ENCODE results near the gene ADAMTS7. TPM values are rescaled to one million over a fixed set of nuclear protein-coding genes. Genes with fewer than 3 reads are reported as not detected.
"Not testable (repeated sequence)": the region's sequence is repeated elsewhere in the genome, so short reads cannot be mapped to it uniquely, and the experiment has no call there.

The ADAMTS7 gene
- polyA plus RNA-seq, 2 donors, result 0.45 to 0.63 TPM

DNA sequence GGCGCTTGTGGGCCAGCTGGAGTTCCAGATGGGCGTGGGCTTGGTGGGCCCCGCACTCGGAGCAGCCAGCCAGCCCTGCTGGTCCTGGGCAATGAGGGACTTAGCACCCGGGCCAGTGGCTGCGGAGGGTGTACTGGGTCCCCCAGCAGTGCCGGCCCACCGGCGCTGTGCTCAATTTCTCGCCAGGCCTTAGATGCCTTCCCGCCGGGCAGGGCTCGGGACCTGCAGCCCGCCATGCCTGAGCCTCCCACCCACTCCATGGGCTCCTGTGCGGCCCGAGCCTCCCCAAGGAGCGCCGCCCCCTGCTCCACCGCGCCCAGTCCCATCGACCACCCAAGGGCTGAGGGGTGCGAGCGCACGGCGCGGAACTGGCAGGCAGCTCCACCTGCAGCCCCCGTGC, 35.6 kb upstream of the ADAMTS7 start:
- not testable (repeated sequence) for H3K4me1 ChIP-seq (ENCODE audit: control insufficient read depth in 2 of 2, insufficient read depth in 2 of 2, low read length in 1 of 2); H3K36me3 ChIP-seq (ENCODE audit: control insufficient read depth in 2 of 2, insufficient read depth in 2 of 2, low read length in 1 of 2); H3K27ac ChIP-seq (ENCODE audit: low read depth in 2 of 2, low read length in 1 of 2); H3K4me3 ChIP-seq (ENCODE audit: low read depth in 1 of 2, low read length in 2 of 2); H3K27me3 ChIP-seq (ENCODE audit: control insufficient read depth in 1 of 2, insufficient read depth in 2 of 2, low read length in 2 of 2); H3K9me3 ChIP-seq (ENCODE audit: control insufficient read depth in 2 of 2, insufficient read depth in 1 of 2, low read depth in 1 of 2, low read length in 1 of 2)
- WGBS, 2 donors, result 93 to 94% methylated on average over 23 to 27 of the region's 27 CpGs

GRCh38 chr15:78842519-78842918, 31.3 kb upstream of the ADAMTS7 start:
- 71% methylated on average over 3 of the region's 3 CpGs for WGBS, 2 donors
- Histone ChIP-seq H3K27ac (ENCODE audit: low read depth in 2 of 2, low read length in 1 of 2) (no peak overlapping the region), H3K4me1 (ENCODE audit: control insufficient read depth in 2 of 2, insufficient read depth in 2 of 2, low read length in 1 of 2) (peaks cover 0 to 2% of the 10 kb centered on the region in 2 donors)

DNA sequence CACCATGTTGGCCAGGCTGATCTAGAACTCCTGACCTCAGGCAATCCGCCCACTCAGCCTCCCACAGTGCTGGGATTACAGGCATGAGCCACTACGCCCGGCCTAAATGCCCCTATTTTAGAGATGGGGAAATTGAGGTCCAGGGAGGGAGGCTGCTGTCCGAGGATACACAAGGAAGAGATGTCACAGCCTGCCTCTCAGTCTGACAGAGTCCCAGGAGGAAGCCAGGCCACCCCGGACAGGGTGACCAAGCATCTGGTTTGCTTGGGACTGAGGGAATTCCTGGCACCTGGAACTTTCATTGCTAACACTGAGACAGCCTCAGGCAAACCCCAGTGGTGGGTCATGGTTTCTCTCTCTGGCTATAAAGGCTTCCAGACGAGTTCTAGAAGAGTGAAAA, 30.6 kb upstream of the ADAMTS7 start:
- Histone ChIP-seq H3K4me1 (ENCODE audit: control insufficient read depth in 2 of 2, insufficient read depth in 2 of 2, low read length in 1 of 2) (peaks cover 0 to 2% of the 10 kb centered on the region in 2 donors), H3K9me3 (ENCODE audit: control insufficient read depth in 2 of 2, insufficient read depth in 1 of 2, low read depth in 1 of 2, low read length in 1 of 2) (no peaks in the 10 kb centered on the region), H3K27me3 (ENCODE audit: control insufficient read depth in 1 of 2, insufficient read depth in 2 of 2, low read length in 2 of 2) (no peaks in the 10 kb centered on the region), H3K27ac (ENCODE audit: low read depth in 2 of 2, low read length in 1 of 2) (no peak overlapping the region), H3K4me3 (ENCODE audit: low read depth in 1 of 2, low read length in 2 of 2) (no peak overlapping the region), H3K36me3 (ENCODE audit: control insufficient read depth in 2 of 2, insufficient read depth in 2 of 2, low read length in 1 of 2) (no peaks in the 10 kb centered on the region)
- WGBS, 2 donors, result 77% methylated on average over 6 of the region's 6 CpGs

More at GRCh38 chr15:78842519-78842918, 31.3 kb upstream of the ADAMTS7 start:
- Histone ChIP-seq H3K9me3 (ENCODE audit: control insufficient read depth in 2 of 2, insufficient read depth in 1 of 2, low read depth in 1 of 2, low read length in 1 of 2) (no peaks in the 10 kb centered on the region), H3K36me3 (ENCODE audit: control insufficient read depth in 2 of 2, insufficient read depth in 2 of 2, low read length in 1 of 2) (no peaks in the 10 kb centered on the region), H3K27me3 (ENCODE audit: control insufficient read depth in 1 of 2, insufficient read depth in 2 of 2, low read length in 2 of 2) (no peaks in the 10 kb centered on the region), H3K4me3 (ENCODE audit: low read depth in 1 of 2, low read length in 2 of 2) (no peak overlapping the region)

- Histone ChIP-seq H3K4me3 (ENCODE audit: low read depth in 1 of 2, low read length in 2 of 2) (no peak overlapping the region), H3K4me1 (ENCODE audit: control insufficient read depth in 2 of 2, insufficient read depth in 2 of 2, low read length in 1 of 2) (peaks cover 0 to 2% of the 10 kb centered on the region in 2 donors), H3K27me3 (ENCODE audit: control insufficient read depth in 1 of 2, insufficient read depth in 2 of 2, low read length in 2 of 2) (no peaks in the 10 kb centered on the region), H3K27ac (ENCODE audit: low read depth in 2 of 2, low read length in 1 of 2) (no peak overlapping the region), H3K9me3 (ENCODE audit: control insufficient read depth in 2 of 2, insufficient read depth in 1 of 2, low read depth in 1 of 2, low read length in 1 of 2) (no peaks in the 10 kb centered on the region), H3K36me3 (ENCODE audit: control insufficient read depth in 2 of 2, insufficient read depth in 2 of 2, low read length in 1 of 2) (no peaks in the 10 kb centered on the region)
- 58 to 77% methylated on average over 3 of the region's 3 CpGs for WGBS, 2 donors
These were observed 30.1 kb upstream of the ADAMTS7 start for GRCh38 chr15:78841376-78841706.

DNA sequence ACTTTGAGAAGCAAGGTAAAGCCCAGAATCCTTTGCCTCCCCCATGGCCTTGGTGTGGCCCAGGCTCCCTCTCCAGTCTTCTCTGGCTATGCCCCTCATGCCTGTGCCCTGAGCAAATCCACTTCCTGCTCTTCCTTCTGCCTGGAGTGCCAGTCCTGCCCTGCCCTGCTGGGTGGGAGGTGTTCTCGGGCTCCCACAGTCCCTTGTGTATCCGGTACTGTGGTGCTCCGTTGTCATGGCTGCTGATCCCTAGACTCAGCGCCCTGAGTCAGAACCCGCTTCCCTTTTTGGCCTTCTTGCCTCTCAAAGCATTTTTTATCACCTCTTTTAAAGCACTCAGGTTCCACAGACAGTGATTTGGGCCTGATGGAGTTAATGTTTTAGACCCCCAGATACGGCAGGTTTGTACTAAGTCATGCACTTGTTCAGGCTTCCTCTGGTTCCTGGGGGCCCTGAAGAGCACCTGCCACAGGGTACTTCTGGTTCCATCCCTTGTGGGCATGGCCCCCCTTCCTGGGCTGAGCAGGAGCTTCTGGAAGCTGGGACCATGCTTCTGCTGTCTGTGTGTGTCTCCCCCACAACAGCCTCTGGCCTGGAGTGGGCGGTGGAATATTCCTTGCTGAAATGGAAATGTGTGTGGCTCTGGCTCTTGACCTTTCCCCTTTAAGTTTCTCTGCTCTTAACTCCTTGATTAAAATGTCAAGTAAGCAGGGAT, 29.6 kb upstream of the ADAMTS7 start:
- Histone ChIP-seq H3K4me3 (ENCODE audit: low read depth in 1 of 2, low read length in 2 of 2) (no peak overlapping the region), H3K27me3 (ENCODE audit: control insufficient read depth in 1 of 2, insufficient read depth in 2 of 2, low read length in 2 of 2) (no peaks in the 10 kb centered on the region), H3K9me3 (ENCODE audit: control insufficient read depth in 2 of 2, insufficient read depth in 1 of 2, low read depth in 1 of 2, low read length in 1 of 2) (no peaks in the 10 kb centered on the region), H3K4me1 (ENCODE audit: control insufficient read depth in 2 of 2, insufficient read depth in 2 of 2, low read length in 1 of 2) (peaks cover 0 to 2% of the 10 kb centered on the region in 2 donors), H3K27ac (ENCODE audit: low read depth in 2 of 2, low read length in 1 of 2) (no peak overlapping the region), H3K36me3 (ENCODE audit: control insufficient read depth in 2 of 2, insufficient read depth in 2 of 2, low read length in 1 of 2) (no peaks in the 10 kb centered on the region)
- WGBS, 2 donors, result 46 to 58% methylated on average over 7 of the region's 7 CpGs

DNA sequence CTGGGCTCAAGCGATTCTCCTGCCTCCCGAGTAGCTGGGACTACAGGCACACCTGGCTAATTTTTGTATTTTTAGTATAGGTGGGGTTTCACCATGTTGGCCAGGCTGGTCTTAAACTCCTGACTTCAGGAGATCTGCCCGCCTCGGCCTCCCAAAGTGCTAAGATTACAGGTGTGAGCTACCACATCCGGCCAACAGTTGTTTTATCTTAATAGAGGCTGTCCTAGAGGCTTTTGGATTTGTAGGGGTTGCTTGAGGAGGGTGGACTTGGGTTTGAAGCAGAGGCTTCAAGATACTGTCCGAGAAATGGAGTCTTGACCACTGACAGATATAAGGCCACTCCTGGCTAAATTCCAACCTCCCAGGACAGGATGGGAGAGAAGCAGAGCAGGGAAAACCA, 27.9 kb upstream of the ADAMTS7 start:
- not testable (repeated sequence) for H3K4me1 ChIP-seq (ENCODE audit: control insufficient read depth in 2 of 2, insufficient read depth in 2 of 2, low read length in 1 of 2); H3K27me3 ChIP-seq (ENCODE audit: control insufficient read depth in 1 of 2, insufficient read depth in 2 of 2, low read length in 2 of 2); H3K36me3 ChIP-seq (ENCODE audit: control insufficient read depth in 2 of 2, insufficient read depth in 2 of 2, low read length in 1 of 2); H3K9me3 ChIP-seq (ENCODE audit: control insufficient read depth in 2 of 2, insufficient read depth in 1 of 2, low read depth in 1 of 2, low read length in 1 of 2); H3K4me3 ChIP-seq (ENCODE audit: low read depth in 1 of 2, low read length in 2 of 2); H3K27ac ChIP-seq (ENCODE audit: low read depth in 2 of 2, low read length in 1 of 2)
- WGBS, 2 donors, result 89 to 90% methylated on average over 6 of the region's 6 CpGs

GRCh38 chr15:78838489-78838888, 27.2 kb upstream of the ADAMTS7 start:
- Histone ChIP-seq H3K4me3 (ENCODE audit: low read depth in 1 of 2, low read length in 2 of 2) (no peak overlapping the region), H3K27me3 (ENCODE audit: control insufficient read depth in 1 of 2, insufficient read depth in 2 of 2, low read length in 2 of 2) (no peaks in the 10 kb centered on the region), H3K9me3 (ENCODE audit: control insufficient read depth in 2 of 2, insufficient read depth in 1 of 2, low read depth in 1 of 2, low read length in 1 of 2) (no peaks in the 10 kb centered on the region), H3K4me1 (ENCODE audit: control insufficient read depth in 2 of 2, insufficient read depth in 2 of 2, low read length in 1 of 2) (peaks cover 0 to 2% of the 10 kb centered on the region in 2 donors), H3K36me3 (ENCODE audit: control insufficient read depth in 2 of 2, insufficient read depth in 2 of 2, low read length in 1 of 2) (no peaks in the 10 kb centered on the region), H3K27ac (ENCODE audit: low read depth in 2 of 2, low read length in 1 of 2) (no peak overlapping the region)
- 60 to 81% methylated on average over 3 of the region's 3 CpGs for WGBS, 2 donors

DNA sequence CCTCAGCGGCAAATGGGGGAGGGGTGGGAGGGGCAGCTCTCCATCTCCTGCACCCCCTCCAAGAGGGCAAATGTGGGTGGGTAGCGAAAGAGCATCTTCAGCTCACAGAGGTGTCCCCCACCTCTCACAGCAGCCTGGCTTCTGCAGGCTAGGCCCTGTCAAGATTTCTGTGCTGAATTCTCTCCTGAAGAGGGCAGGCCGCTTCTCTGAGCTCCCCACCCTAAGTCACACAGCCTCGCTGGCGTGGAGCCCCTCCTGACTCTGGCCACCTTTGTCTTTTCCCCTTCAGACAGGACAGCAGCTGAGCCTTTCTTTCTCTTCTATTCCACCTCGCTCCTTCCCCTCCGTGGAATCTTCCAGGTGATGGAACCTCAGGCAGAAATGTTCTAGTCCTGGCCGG, 26.3 kb upstream of the ADAMTS7 start:
- no peaks in the 10 kb centered on the region for H3K36me3 ChIP-seq (ENCODE audit: control insufficient read depth in 2 of 2, insufficient read depth in 2 of 2, low read length in 1 of 2)
- no peaks in the 10 kb centered on the region for H3K27me3 ChIP-seq (ENCODE audit: control insufficient read depth in 1 of 2, insufficient read depth in 2 of 2, low read length in 2 of 2)
- no peaks in the 10 kb centered on the region for H3K9me3 ChIP-seq (ENCODE audit: control insufficient read depth in 2 of 2, insufficient read depth in 1 of 2, low read depth in 1 of 2, low read length in 1 of 2)
- no peak overlapping the region for H3K4me3 ChIP-seq (ENCODE audit: low read depth in 1 of 2, low read length in 2 of 2)
- no peak overlapping the region for H3K27ac ChIP-seq (ENCODE audit: low read depth in 2 of 2, low read length in 1 of 2)
- 89 to 95% methylated on average over 8 of the region's 8 CpGs for WGBS, 2 donors
- H3K4me1 ChIP-seq (ENCODE audit: control insufficient read depth in 2 of 2, insufficient read depth in 2 of 2, low read length in 1 of 2), result peaks cover 0 to 2% of the 10 kb centered on the region in 2 donors

- no peak overlapping the region for H3K27ac ChIP-seq (ENCODE audit: low read depth in 2 of 2, low read length in 1 of 2)
- H3K4me1 ChIP-seq (ENCODE audit: control insufficient read depth in 2 of 2, insufficient read depth in 2 of 2, low read length in 1 of 2), result peaks cover 0 to 2% of the 10 kb centered on the region in 2 donors
- no peaks in the 10 kb centered on the region for H3K9me3 ChIP-seq (ENCODE audit: control insufficient read depth in 2 of 2, insufficient read depth in 1 of 2, low read depth in 1 of 2, low read length in 1 of 2)
- no peaks in the 10 kb centered on the region for H3K27me3 ChIP-seq (ENCODE audit: control insufficient read depth in 1 of 2, insufficient read depth in 2 of 2, low read length in 2 of 2)
- H3K36me3 ChIP-seq (ENCODE audit: control insufficient read depth in 2 of 2, insufficient read depth in 2 of 2, low read length in 1 of 2), result no peaks in the 10 kb centered on the region
- 50 to 78% methylated on average over 2 of the region's 2 CpGs for WGBS, 2 donors
- no peak overlapping the region for H3K4me3 ChIP-seq (ENCODE audit: low read depth in 1 of 2, low read length in 2 of 2)
These were observed 25.9 kb upstream of the ADAMTS7 start for GRCh38 chr15:78837131-78837530.

DNA sequence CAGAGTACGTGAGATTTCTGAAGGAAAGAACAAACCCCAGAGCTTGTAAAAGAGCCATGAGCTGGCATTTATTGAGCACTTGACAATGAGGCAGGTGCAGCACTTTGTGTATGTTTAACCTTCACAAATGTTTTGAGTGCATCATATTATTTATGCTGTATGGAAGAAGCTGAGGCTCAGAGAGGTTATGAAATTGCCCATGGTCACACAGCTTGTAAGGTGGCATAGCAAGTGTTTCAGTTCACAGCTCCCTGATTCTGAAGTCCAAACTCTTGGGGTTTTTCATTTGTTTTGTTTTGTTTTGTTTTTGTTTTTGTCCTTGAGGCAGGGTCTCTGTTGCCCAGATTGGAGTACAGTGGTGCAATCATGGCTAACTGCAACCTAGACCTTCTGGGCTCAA, 25.1 kb upstream of the ADAMTS7 start:
- no peaks in the 10 kb centered on the region for H3K36me3 ChIP-seq (ENCODE audit: control insufficient read depth in 2 of 2, insufficient read depth in 2 of 2, low read length in 1 of 2)
- H3K27me3 ChIP-seq (ENCODE audit: control insufficient read depth in 1 of 2, insufficient read depth in 2 of 2, low read length in 2 of 2), result no peaks in the 10 kb centered on the region
- no peak overlapping the region for H3K4me3 ChIP-seq (ENCODE audit: low read depth in 1 of 2, low read length in 2 of 2)
- H3K4me1 ChIP-seq (ENCODE audit: control insufficient read depth in 2 of 2, insufficient read depth in 2 of 2, low read length in 1 of 2), result peaks cover 0 to 2% of the 10 kb centered on the region in 2 donors
- H3K9me3 ChIP-seq (ENCODE audit: control insufficient read depth in 2 of 2, insufficient read depth in 1 of 2, low read depth in 1 of 2, low read length in 1 of 2), result peaks cover 0 to 2% of the 10 kb centered on the region in 2 donors
- H3K27ac ChIP-seq (ENCODE audit: low read depth in 2 of 2, low read length in 1 of 2), result no peak overlapping the region
- 89 to 92% methylated on average over 1 of the region's 1 CpG for WGBS, 2 donors
